H1 (cell line): ENCODE results near the gene ZNRF2. TPM values are rescaled to one million over a fixed set of nuclear protein-coding genes. Genes with fewer than 3 reads are reported as not detected.

Experiments
- CTCF ChIA-PET: fragments of 300-600 bp; sonication (Branson Sonifier 250); formaldehyde crosslinking; loops from one replicate; lab custom pipeline; 2021; ENCODE audit not compliant: partially characterized antibody; lab: Charles Lee
- POLR2A ChIA-PET: fragments of 300-600 bp; sonication (Branson Sonifier 250); formaldehyde crosslinking; loops from one replicate; lab custom pipeline; 2021; ENCODE audit warnings: inconsistent platforms; ENCODE audit not compliant: partially characterized antibody; lab: Charles Lee
- DNase-seq, 2 experiments: peaks; one replicate each; pipeline versions ENCODE4 v3.0.0 to v3.0.0-alpha.2; 2010 to 2022; ENCODE audit warnings: low spot score in 2 of 2, low read depth in 1 of 2, mixed read lengths in 1 of 2
- FAIRE-seq: peaks from 2 replicates; lab custom pipeline; 2011; peaks lifted over from hg19 to GRCh38; lab: Jason Lieb, UNC
- H2AFZ ChIP-seq: 2 replicates; pipeline ENCODE4 v1.8.1; 2012; ENCODE audit warnings: low read length, inconsistent platforms
- H2AK5ac ChIP-seq: 2 replicates; pipeline ENCODE4 v1.6.1; 2013; ENCODE audit warnings: low read depth, low read length
- H2BK120ac ChIP-seq: replicated peaks from 2 replicates; pipeline ENCODE3; 2013; ENCODE audit warnings: low read depth, low read length, inconsistent platforms
- H2BK12ac ChIP-seq: 2 replicates; pipeline ENCODE4 v1.6.1; 2013; ENCODE audit warnings: low read depth, low read length
- H2BK15ac ChIP-seq: 2 replicates; pipeline ENCODE4 v1.6.1; 2013; ENCODE audit warnings: low read length
- H2BK20ac ChIP-seq: 2 replicates; pipeline ENCODE4 v1.6.1; 2013; ENCODE audit warnings: low read length
- H2BK5ac ChIP-seq: 2 replicates; pipeline ENCODE4 v1.6.1; 2013; ENCODE audit warnings: low read depth, low read length
- H3K14ac ChIP-seq: 2 replicates; pipeline ENCODE4 v1.6.1; 2013; ENCODE audit warnings: inconsistent platforms; ENCODE audit not compliant: insufficient read length
- H3K18ac ChIP-seq: 2 replicates; pipeline ENCODE4 v1.6.1; 2013; ENCODE audit warnings: low read length; ENCODE audit errors: extremely low read depth
- H3K23ac ChIP-seq: 2 replicates; pipeline ENCODE4 v1.6.1; 2013; ENCODE audit warnings: inconsistent platforms; ENCODE audit not compliant: insufficient read length
- H3K23me2 ChIP-seq: 2 replicates; pipeline ENCODE4 v1.6.1; 2013; ENCODE audit warnings: low read depth, low read length
- H3K27ac ChIP-seq: 2 replicates; pipeline ENCODE4 v1.6.1; 2011; ENCODE audit warnings: low read depth, low read length, inconsistent platforms
- H3K27me3 ChIP-seq, 4 experiments: replicated peaks in 1 of 4; 1 replicate in 1 of 4; 2 replicates in 3 of 4; pipeline versions ENCODE4 v1.6.1 to v1.8.1; 2011 to 2013; ENCODE audit warnings: low read length in 3 of 4, mild to moderate bottlenecking in 3 of 4, inconsistent platforms in 2 of 4, mixed read lengths in 2 of 4, moderate library complexity in 1 of 4; ENCODE audit not compliant: control insufficient read depth in 3 of 4, insufficient read depth in 3 of 4; ENCODE audit errors: extremely low read depth in 1 of 4
- H3K36me3 ChIP-seq, 4 experiments: 2 replicates each; pipeline versions ENCODE4 v1.6.1 to v1.8.1; 2011 to 2013; ENCODE audit warnings: mild to moderate bottlenecking in 4 of 4, low read length in 3 of 4, moderate library complexity in 2 of 4, control low read depth in 1 of 4, inconsistent platforms in 1 of 4; ENCODE audit not compliant: insufficient read depth in 4 of 4, control insufficient read depth in 2 of 4
- H3K4ac ChIP-seq: replicated peaks from 2 replicates; pipeline ENCODE3; 2013; ENCODE audit warnings: low read length, low read depth, mixed read lengths, inconsistent platforms; ENCODE audit not compliant: insufficient read length
- H3K4me1 ChIP-seq, 4 experiments: replicated peaks in 1 of 4; 1 replicate in 1 of 4; 2 replicates in 3 of 4; pipeline versions ENCODE4 v1.6.1 to v1.8.1; 2011 to 2013; ENCODE audit warnings: low read length in 3 of 4, inconsistent platforms in 2 of 4, mixed read lengths in 1 of 4; ENCODE audit not compliant: insufficient read depth in 4 of 4, control insufficient read depth in 3 of 4
- H3K4me2 ChIP-seq, 2 experiments: 2 replicates each; pipeline versions ENCODE4 v1.6.1 to v1.8.1; 2011 to 2013; ENCODE audit warnings: low read depth in 2 of 2, low read length in 2 of 2, control low read depth in 1 of 2, inconsistent platforms in 1 of 2, mild to moderate bottlenecking in 1 of 2; ENCODE audit not compliant: insufficient read depth in 1 of 2
- H3K4me3 ChIP-seq, 4 experiments: fragments of 200-600, 300-600 bp in 1 of 4; sonication (generic), shearing (Covaris generic), sonication (Bioruptor Twin) in 1 of 4; 2 replicates each; pipeline versions ENCODE4 v1.5.1 to v1.8.1; 2011 to 2016; ENCODE audit warnings: low read length in 4 of 4, low read depth in 3 of 4, control low read depth in 2 of 4, inconsistent platforms in 2 of 4, mild to moderate bottlenecking in 2 of 4, mixed read lengths in 1 of 4, moderate library complexity in 1 of 4; ENCODE audit not compliant: insufficient read depth in 2 of 4; ENCODE audit errors: extremely low read depth in 1 of 4
- H3K56ac ChIP-seq: replicated peaks from 2 replicates; pipeline ENCODE3; 2013; ENCODE audit warnings: low read depth, mild to moderate bottlenecking, mixed read lengths, low read length, inconsistent platforms; ENCODE audit not compliant: insufficient read length
- H3K79me1 ChIP-seq: 2 replicates; pipeline ENCODE4 v1.6.1; 2013; ENCODE audit warnings: low read depth, low read length, control low read depth
- H3K79me2 ChIP-seq, 2 experiments: 2 replicates each; pipeline versions ENCODE4 v1.6.1 to v1.8.1; 2012 to 2013; ENCODE audit warnings: low read length in 2 of 2, mild to moderate bottlenecking in 2 of 2, inconsistent platforms in 1 of 2; ENCODE audit not compliant: insufficient read depth in 2 of 2, control insufficient read depth in 1 of 2
- H3K9ac ChIP-seq, 4 experiments: replicated peaks in 1 of 4; 1 replicate in 1 of 4; 2 replicates in 3 of 4; pipeline versions ENCODE4 v1.6.1 to v1.8.1; 2011 to 2013; ENCODE audit warnings: low read depth in 3 of 4, low read length in 3 of 4, control low read depth in 2 of 4, mild to moderate bottlenecking in 2 of 4, moderate library complexity in 2 of 4, inconsistent platforms in 1 of 4; ENCODE audit errors: extremely low read depth in 1 of 4
- H3K9me3 ChIP-seq, 2 experiments: 2 replicates each; pipeline versions ENCODE4 v1.6.1 to v1.8.1; 2012 to 2013; ENCODE audit warnings: mild to moderate bottlenecking in 2 of 2, moderate library complexity in 2 of 2, control low read depth in 1 of 2, inconsistent platforms in 1 of 2, low read depth in 1 of 2, low read length in 1 of 2, mixed read lengths in 1 of 2; ENCODE audit not compliant: insufficient read depth in 2 of 2
- H4K20me1 ChIP-seq, 2 experiments: replicated peaks in 1 of 2; 2 replicates each; pipeline versions ENCODE3 to v1.8.1; 2011 to 2013; ENCODE audit warnings: inconsistent platforms in 2 of 2, low read length in 2 of 2, mild to moderate bottlenecking in 1 of 2; ENCODE audit not compliant: insufficient read depth in 2 of 2, control insufficient read depth in 1 of 2
- H4K5ac ChIP-seq: 2 replicates; pipeline ENCODE4 v1.6.1; 2013; ENCODE audit warnings: low read length, low read depth, mixed read lengths, inconsistent platforms; ENCODE audit not compliant: insufficient read length
- H4K8ac ChIP-seq: 2 replicates; pipeline ENCODE4 v1.8.0; 2013; ENCODE audit warnings: mild to moderate bottlenecking, moderate library complexity, low read length, inconsistent platforms; ENCODE audit not compliant: insufficient read depth; ENCODE audit errors: extremely low read depth
- H4K91ac ChIP-seq: replicated peaks from 2 replicates; pipeline ENCODE3; 2013; ENCODE audit warnings: low read length, mixed read lengths, inconsistent platforms; ENCODE audit not compliant: insufficient read length
- TAF7 ChIP-seq: optimal IDR thresholded peaks from 2 replicates; pipeline ENCODE3; 2011; ENCODE audit warnings: low read depth, mild to moderate bottlenecking, inconsistent platforms, low read length, moderate library complexity, borderline replicate concordance
- WGBS, 2 experiments: shearing (Covaris generic) in 1 of 2; methylation state at CpG; one replicate each; pipeline versions ENCODE4 v1.1.6 to v1.1.7; 2013 to 2015; ENCODE audit warnings: low lambda C conversion rate in 2 of 2, mixed read lengths in 2 of 2, inconsistent platforms in 1 of 2, low coverage in 1 of 2, missing lambda C conversion rate in 1 of 2; ENCODE audit not compliant: insufficient replicate concordance in 2 of 2, insufficient coverage in 1 of 2, insufficient read length in 1 of 2; ENCODE audit errors: extremely low coverage in 1 of 2, missing lambda C conversion rate in 1 of 2; 5-methylcytosine and 5-hydroxymethylcytosine counted together
- polyA plus RNA-seq, 7 experiments: library from polyadenylated mRNA; depleted of rRNA in 3 of 7; stranded (reverse) in 5 of 7; unstranded in 2 of 7; fragments of >200 nt in 5 of 7; fragments of 200-250 nt in 2 of 7; gene quantifications; 1 replicate in 5 of 7; 2 replicates in 1 of 7; 4 replicates in 1 of 7; pipeline versions ENCODE4 v1.2.1 to v1.2.3, GENCODE V29; 2011 to 2013; ENCODE audit warnings: missing spikeins in 2 of 7, mixed read lengths in 2 of 7
- total RNA-seq: library from RNA; stranded (reverse); fragmentation: NEBNext Ultra II Directional; extraction: Animal tissue kit (Norgen Biotek cat#: 25700); gene quantifications from 2 replicates; pipeline ENCODE4 v1.2.1, GENCODE V29; 2021

The ZNRF2 gene
- total and polyA plus RNA-seq, 2 of the 8 experiments (the other 6 are each of a cell fraction or from before 2014, with no cell fraction given), result 2.9 to 16.2 TPM

DNA sequence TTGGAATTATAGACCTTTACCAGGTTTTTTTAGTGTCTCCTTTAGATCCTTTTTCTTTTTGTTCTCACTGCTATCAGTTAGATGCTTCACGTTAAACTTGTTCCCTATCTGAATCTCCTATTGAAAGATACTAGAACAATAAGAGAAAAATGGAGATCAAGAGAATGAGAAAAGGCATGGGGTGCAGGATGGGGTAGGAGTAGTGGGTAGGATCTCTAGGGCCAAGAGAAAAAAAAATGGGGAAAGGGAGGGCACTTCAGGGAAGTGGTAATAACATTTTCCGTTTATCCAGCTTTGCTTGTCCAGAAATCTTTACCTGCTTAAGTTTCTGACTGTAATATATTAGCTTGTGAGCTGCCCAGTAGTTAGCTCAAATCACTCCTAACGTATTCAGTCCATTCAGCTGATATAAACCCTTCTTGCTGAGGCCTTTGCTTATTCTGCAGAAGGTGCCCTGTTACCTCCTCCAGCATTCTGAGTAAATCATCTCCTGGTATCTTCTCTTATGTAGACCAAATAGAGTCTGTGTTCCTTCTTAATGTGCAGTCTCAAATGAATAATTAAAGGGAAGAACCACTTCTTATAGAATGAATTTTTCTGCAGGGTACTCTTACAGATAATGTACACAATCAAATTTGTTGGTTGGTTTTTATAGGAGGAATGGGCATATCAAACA is 69.7 kb downstream of the ZNRF2 start:
- Histone ChIP-seq H3K18ac (no peak overlapping the region; the same call in 1 of the 2 replicates), H2BK12ac (no peak overlapping the region), H3K27me3 (no peaks in the 10 kb centered on the region), H3K79me2 (peaks cover 0 to 45% of the 10 kb centered on the region in 2 experiments; a peak in 3 of 4 replicates), H3K9ac (no peak overlapping the region; a peak in 1 of 7 replicates), H4K20me1 (no peaks in the 10 kb centered on the region), H3K79me1 (0 out of 2 replicates have a peak, but pooled peaks cover 2% of the 10 kb centered on the region), H3K36me3 (no peaks in the 10 kb centered on the region; a peak in 1 of 8 replicates), H3K4me2 (peak overlapping the region; percentile 36 to 57; a peak in 3 of 4 replicates), H2AFZ (no peak overlapping the region), H3K14ac (no peak overlapping the region), H2BK20ac (no peak overlapping the region), H3K9me3 (no peaks in the 10 kb centered on the region), H3K4ac (no peak overlapping the region), H4K5ac (peak overlapping the region; percentile 83), H2AK5ac (no peak overlapping the region), H2BK5ac (peak overlapping the region; percentile 28; the same call in 1 of the 2 replicates), H3K4me3 (peak overlapping the region in 1 of 4 experiments; percentile 9; a peak in 1 of 8 replicates), H3K4me1 (peaks cover 2 to 33% (median 4%) of the 10 kb centered on the region in 4 experiments; a peak in 5 of 7 replicates), H4K8ac (no peak overlapping the region), H3K27ac (no peak overlapping the region), H2BK120ac (no peak overlapping the region), H2BK15ac (no peak overlapping the region), H4K91ac (no peak overlapping the region), H3K23me2 (no peaks in the 10 kb centered on the region), H3K23ac (no peak overlapping the region), H3K56ac (no peak overlapping the region)
- no peak for DNase-seq
- CTCF ChIA-PET, result interaction anchor here (0.6 to 1.8 kb wide), 6 partner anchors 37 to 78 kb away, joined by 3 to 5 read pairs (median 3); no protein-coding TSS in a partner anchor
- no peak for FAIRE-seq
- WGBS, 2 experiments, result 32% methylated on average over 3 of the region's 3 CpGs; no CpG with 5 or more reads in 1 of the 2 experiments
- POLR2A ChIA-PET, result interaction anchor here (0.6 kb wide), 1 partner anchor 143 kb away, joined by 3 read pairs; no protein-coding TSS in a partner anchor
- no peak for TF ChIP-seq TAF7
